ENCODE measurements around the gene MAP4K1.

Gene MAP4K1

DNA sequence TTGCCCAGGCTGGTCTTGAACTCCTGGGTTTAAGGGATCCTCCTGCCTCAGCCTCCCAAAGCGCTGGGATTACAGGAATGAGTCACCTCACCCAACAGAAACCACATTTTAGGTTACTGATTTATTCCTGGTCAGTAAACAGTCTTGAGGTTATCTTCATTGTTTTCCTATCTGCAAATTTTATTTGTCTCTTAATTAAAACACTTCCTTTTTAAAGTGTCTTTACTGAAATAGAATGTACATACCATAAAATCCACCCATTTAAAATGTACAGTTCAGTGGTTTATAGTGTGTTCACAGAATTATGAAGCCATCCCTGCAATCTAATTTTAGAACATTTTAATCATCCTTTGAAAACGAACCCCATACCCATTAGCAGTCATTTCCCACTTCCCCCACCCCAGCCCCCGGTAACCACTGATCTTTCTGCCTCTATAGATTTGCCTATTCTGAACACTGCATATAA lies 63.0 kb downstream of the MAP4K1 start (continued):
- TF ChIP-seq, protein P1, sequence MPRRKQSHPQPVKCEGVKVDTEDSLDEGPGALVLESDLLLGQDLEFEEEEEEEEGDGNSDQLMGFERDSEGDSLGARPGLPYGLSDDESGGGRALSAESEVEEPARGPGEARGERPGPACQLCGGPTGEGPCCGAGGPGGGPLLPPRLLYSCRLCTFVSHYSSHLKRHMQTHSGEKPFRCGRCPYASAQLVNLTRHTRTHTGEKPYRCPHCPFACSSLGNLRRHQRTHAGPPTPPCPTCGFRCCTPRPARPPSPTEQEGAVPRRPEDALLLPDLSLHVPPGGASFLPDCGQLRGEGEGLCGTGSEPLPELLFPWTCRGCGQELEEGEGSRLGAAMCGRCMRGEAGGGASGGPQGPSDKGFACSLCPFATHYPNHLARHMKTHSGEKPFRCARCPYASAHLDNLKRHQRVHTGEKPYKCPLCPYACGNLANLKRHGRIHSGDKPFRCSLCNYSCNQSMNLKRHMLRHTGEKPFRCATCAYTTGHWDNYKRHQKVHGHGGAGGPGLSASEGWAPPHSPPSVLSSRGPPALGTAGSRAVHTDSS (tag by site-specific recombination; IDR thresholded peaks at IDR 0.05) = no peak
- TF ChIP-seq GFI1B (tag by site-specific recombination; IDR thresholded peaks at IDR 0.05) (peak; percentile 34; the same call in 1 of the 2 replicates), ZBTB8A (tag by site-specific recombination; IDR thresholded peaks at IDR 0.05) (no peak), ZNF660 (tag by site-specific recombination; IDR thresholded peaks at IDR 0.05) (no peak), ZNF76 (tag by site-specific recombination; IDR thresholded peaks at IDR 0.05; ENCODE audit: borderline replicate concordance, low read depth) (no peak), OVOL3 (tag by site-specific recombination; IDR thresholded peaks at IDR 0.05) (no peak), ZNF114 (tag by site-specific recombination; IDR thresholded peaks at IDR 0.05) (no peak), SP2 (tag by site-specific recombination; IDR thresholded peaks at IDR 0.05) (no peak), ZNF514 (tag by site-specific recombination; IDR thresholded peaks at IDR 0.05) (no peak), ZNF169 (tag by site-specific recombination; IDR thresholded peaks at IDR 0.05) (no peak), GLI2 (tag by site-specific recombination; IDR thresholded peaks at IDR 0.05; ENCODE audit: borderline replicate concordance, low read depth) (no peak; the same call in 1 of the 2 replicates), ZNF843 (tag by site-specific recombination; IDR thresholded peaks at IDR 0.05) (peak; percentile 46; the same call in 1 of the 2 replicates), ZBTB7A (tag by site-specific recombination; IDR thresholded peaks at IDR 0.05; ENCODE audit: low read depth) (no peak), HOXA7 (CRISPR knock-in tag; IDR thresholded peaks at IDR 0.05; ENCODE audit: borderline replicate concordance) (no peak), ZNF501 (tag by site-specific recombination; IDR thresholded peaks at IDR 0.05) (no peak), ZNF292 (tag by site-specific recombination; IDR thresholded peaks at IDR 0.05; ENCODE audit: borderline replicate concordance, low read depth) (no peak), ZNF404 (tag by site-specific recombination; IDR thresholded peaks at IDR 0.05) (no peak), ZNF677 (tag by site-specific recombination; IDR thresholded peaks at IDR 0.05) (no peak), ZNF202 (tag by site-specific recombination; IDR thresholded peaks at IDR 0.05; ENCODE audit: borderline replicate concordance) (no peak), WT1 (tag by site-specific recombination; IDR thresholded peaks at IDR 0.05) (peak; percentile 81), ZNF133 (tag by site-specific recombination; IDR thresholded peaks at IDR 0.05) (no peak), ZIC2 (tag by site-specific recombination; IDR thresholded peaks at IDR 0.05) (no peak), KLF8 (tag by site-specific recombination; IDR thresholded peaks at IDR 0.05) (no peak)
- TF ChIP-seq, protein P2, sequence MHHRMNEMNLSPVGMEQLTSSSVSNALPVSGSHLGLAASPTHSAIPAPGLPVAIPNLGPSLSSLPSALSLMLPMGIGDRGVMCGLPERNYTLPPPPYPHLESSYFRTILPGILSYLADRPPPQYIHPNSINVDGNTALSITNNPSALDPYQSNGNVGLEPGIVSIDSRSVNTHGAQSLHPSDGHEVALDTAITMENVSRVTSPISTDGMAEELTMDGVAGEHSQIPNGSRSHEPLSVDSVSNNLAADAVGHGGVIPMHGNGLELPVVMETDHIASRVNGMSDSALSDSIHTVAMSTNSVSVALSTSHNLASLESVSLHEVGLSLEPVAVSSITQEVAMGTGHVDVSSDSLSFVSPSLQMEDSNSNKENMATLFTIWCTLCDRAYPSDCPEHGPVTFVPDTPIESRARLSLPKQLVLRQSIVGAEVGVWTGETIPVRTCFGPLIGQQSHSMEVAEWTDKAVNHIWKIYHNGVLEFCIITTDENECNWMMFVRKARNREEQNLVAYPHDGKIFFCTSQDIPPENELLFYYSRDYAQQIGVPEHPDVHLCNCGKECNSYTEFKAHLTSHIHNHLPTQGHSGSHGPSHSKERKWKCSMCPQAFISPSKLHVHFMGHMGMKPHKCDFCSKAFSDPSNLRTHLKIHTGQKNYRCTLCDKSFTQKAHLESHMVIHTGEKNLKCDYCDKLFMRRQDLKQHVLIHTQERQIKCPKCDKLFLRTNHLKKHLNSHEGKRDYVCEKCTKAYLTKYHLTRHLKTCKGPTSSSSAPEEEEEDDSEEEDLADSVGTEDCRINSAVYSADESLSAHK (tag by site-specific recombination; IDR thresholded peaks at IDR 0.05) = peak; percentile 37; the same call in 1 of the 2 replicates
- TF ChIP-seq, protein P3, sequence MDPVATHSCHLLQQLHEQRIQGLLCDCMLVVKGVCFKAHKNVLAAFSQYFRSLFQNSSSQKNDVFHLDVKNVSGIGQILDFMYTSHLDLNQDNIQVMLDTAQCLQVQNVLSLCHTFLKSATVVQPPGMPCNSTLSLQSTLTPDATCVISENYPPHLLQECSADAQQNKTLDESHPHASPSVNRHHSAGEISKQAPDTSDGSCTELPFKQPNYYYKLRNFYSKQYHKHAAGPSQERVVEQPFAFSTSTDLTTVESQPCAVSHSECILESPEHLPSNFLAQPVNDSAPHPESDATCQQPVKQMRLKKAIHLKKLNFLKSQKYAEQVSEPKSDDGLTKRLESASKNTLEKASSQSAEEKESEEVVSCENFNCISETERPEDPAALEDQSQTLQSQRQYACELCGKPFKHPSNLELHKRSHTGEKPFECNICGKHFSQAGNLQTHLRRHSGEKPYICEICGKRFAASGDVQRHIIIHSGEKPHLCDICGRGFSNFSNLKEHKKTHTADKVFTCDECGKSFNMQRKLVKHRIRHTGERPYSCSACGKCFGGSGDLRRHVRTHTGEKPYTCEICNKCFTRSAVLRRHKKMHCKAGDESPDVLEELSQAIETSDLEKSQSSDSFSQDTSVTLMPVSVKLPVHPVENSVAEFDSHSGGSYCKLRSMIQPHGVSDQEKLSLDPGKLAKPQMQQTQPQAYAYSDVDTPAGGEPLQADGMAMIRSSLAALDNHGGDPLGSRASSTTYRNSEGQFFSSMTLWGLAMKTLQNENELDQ (tag by site-specific recombination; IDR thresholded peaks at IDR 0.05; ENCODE audit: low read depth) = no peak
- TF ChIP-seq, protein P4, sequence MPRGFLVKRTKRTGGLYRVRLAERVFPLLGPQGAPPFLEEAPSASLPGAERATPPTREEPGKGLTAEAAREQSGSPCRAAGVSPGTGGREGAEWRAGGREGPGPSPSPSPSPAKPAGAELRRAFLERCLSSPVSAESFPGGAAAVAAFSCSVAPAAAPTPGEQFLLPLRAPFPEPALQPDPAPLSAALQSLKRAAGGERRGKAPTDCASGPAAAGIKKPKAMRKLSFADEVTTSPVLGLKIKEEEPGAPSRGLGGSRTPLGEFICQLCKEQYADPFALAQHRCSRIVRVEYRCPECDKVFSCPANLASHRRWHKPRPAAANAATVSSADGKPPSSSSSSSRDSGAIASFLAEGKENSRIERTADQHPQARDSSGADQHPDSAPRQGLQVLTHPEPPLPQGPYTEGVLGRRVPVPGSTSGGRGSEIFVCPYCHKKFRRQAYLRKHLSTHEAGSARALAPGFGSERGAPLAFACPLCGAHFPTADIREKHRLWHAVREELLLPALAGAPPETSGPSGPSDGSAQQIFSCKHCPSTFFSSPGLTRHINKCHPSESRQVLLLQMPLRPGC (tag by site-specific recombination; IDR thresholded peaks at IDR 0.05) = 0 out of 2 replicates have a peak, but pooled peaks have one; percentile 19
- TF ChIP-seq, protein P5, sequence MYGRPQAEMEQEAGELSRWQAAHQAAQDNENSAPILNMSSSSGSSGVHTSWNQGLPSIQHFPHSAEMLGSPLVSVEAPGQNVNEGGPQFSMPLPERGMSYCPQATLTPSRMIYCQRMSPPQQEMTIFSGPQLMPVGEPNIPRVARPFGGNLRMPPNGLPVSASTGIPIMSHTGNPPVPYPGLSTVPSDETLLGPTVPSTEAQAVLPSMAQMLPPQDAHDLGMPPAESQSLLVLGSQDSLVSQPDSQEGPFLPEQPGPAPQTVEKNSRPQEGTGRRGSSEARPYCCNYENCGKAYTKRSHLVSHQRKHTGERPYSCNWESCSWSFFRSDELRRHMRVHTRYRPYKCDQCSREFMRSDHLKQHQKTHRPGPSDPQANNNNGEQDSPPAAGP (tag by site-specific recombination; IDR thresholded peaks at IDR 0.05) = no peak
- TF ChIP-seq, protein P6, sequence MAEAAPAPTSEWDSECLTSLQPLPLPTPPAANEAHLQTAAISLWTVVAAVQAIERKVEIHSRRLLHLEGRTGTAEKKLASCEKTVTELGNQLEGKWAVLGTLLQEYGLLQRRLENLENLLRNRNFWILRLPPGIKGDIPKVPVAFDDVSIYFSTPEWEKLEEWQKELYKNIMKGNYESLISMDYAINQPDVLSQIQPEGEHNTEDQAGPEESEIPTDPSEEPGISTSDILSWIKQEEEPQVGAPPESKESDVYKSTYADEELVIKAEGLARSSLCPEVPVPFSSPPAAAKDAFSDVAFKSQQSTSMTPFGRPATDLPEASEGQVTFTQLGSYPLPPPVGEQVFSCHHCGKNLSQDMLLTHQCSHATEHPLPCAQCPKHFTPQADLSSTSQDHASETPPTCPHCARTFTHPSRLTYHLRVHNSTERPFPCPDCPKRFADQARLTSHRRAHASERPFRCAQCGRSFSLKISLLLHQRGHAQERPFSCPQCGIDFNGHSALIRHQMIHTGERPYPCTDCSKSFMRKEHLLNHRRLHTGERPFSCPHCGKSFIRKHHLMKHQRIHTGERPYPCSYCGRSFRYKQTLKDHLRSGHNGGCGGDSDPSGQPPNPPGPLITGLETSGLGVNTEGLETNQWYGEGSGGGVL (tag by site-specific recombination; IDR thresholded peaks at IDR 0.05) = no peak
- TF ChIP-seq, protein P7, sequence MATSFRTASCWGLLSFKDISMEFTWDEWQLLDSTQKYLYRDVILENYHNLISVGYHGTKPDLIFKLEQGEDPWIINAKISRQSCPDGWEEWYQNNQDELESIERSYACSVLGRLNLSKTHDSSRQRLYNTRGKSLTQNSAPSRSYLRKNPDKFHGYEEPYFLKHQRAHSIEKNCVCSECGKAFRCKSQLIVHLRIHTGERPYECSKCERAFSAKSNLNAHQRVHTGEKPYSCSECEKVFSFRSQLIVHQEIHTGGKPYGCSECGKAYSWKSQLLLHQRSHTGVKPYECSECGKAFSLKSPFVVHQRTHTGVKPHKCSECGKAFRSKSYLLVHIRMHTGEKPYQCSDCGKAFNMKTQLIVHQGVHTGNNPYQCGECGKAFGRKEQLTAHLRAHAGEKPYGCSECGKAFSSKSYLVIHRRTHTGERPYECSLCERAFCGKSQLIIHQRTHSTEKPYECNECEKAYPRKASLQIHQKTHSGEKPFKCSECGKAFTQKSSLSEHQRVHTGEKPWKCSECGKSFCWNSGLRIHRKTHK (tag by site-specific recombination; IDR thresholded peaks at IDR 0.05) = no peak
